Measurements from ENCODE around the gene ISG20.
A peak's percentile ranks its signal among the peaks of the same experiment; 100 is the strongest.

Gene ISG20

GRCh38 chr15:88655800-88656488 lies 17.1 kb downstream of the ISG20 start:
- no peak for DNase-seq

GRCh38 chr15:88656760-88657221 lies 18.0 kb downstream of the ISG20 start:
- DNase-seq, result no peak

GRCh38 chr15:88657326-88658069 lies 18.7 kb downstream of the ISG20 start:
- DNase-seq, result peak; percentile 42

DNA sequence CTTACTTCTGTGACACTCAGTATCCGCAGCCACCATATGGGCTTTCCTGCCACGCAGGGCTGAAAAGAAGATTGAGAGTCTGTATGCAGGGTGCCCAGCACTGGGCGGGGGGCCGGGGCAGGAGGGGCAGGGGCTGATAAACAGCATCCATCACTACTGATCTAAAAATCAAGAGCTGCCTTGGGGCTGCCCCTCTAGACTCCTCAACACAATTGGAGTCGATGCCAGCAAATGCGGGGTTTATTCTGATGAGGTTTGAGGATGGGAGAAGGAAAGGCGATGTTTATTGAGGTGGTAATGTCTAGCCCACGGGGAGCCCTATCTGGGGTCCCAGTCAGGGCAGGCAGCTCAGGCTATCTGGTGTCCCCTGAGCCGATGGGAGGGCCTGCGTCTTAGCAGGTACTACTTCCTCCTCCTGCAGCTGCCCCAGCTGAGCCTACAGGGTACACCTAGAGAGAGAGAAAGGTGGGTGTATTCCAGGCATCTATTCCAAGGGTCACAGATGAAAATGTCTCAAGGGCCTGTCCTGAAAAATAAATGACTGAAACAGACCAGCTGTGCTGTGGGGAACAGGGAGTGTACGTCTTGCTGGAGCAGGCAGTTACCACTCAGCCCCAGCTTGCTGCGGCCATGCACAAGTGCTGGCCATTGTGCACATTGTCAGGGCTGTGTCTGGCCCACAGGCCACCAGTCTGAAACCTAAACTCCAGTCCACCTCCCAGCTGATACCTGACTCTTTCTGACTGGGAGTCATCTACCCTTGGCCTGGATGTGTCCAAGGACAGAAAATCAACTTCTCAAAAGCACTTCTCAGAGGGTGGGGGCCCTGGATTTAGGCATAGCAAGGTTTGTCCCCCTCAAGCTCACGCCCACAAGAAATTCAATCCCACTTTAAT lies 19.5 kb downstream of the ISG20 start:
- no peak for DNase-seq

GRCh38 chr15:88658972-88659931 lies 20.4 kb downstream of the ISG20 start:
- DNase-seq, result no peak

DNA sequence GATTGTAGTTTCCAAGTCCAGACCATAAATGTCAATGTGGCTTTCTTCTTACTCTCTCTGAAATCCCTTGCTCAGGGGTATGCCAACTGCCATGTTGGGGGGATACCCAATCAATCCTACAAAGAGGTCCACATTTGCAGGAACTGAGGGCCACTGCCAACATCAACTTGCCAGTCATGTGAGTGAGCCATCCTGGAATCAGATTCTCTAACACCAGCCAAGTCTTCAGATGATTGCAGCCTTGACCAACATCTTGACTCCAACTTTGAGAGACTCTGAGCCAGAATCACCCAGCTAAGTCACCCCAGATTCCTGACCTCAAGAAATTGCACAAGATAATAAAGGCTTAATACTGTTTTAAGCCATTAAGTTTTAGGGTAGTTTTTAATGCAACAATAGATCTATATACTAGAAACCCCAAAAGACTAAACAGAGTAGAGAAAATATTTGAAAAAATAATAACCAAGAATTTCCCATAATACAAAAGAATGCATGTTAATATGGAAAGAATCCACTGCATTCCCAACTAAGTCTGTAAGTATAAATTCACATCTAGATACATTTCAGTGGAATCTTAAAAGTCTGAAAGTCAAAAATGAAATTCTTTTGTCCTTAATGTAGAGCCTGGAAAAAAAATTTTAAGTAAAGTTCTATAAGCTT lies 22.4 kb downstream of the ISG20 start:
- no peak for DNase-seq

DNA sequence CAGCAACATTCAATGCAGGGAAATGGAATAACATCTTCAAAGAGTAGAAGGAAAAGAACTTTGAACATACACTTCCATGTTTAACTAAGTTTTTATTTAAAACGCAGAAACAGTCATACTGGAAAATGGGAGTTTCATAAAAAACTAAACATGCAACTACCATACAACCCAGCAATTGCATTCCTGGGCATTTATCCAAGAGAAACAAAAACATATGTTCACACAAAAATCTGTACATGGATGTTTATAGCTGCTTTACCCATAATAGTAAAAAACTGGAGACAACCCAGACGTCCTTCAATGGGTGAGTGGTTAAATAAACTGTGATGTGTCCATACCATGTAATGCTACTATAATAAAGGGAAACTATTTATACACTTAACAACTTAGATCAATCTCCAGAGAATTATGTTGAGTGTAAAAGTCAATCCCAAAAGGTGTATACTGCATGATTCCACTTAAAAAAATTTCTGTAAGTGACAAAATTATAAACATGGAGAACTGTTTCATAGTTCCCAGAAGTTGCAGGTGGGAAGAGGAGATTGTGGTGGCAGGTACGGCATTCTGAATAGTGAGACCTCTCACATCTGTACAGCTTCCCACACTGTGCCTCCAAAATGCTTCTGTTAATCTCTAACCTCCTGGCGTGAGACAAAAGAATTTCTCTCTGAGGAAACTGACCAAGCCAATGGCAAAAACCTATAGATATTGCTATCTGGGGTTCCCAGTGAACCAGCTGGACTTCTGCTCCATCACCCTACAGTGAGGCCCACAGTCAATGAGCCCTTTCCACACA lies 23.1 kb downstream of the ISG20 start:
- DNase-seq, result no peak

- DNase-seq, result no peak
These were observed 24.4 kb downstream of the ISG20 start for GRCh38 chr15:88663141-88663621.

- DNase-seq, result no peak
These were observed 25.4 kb downstream of the ISG20 start for GRCh38 chr15:88664151-88664778.

DNA sequence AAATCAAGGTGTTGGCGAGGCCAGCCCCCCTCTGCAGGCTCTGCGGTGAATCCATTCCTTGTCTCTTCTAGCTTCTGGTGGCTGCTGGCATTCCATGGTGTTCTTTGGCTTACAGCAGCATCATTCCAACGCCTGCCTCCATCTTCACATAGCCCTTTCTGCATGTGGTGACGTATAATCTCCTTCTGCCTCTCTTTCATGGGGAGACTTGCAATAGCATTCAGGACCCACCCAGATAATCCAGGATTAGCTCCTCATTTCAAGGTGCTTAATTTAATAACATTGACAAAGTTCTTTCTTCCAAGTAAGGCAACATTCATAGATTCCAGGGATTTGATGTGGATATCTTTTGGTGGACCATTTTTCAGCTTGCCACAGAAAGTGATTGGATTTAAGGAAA lies 35.8 kb downstream of the ISG20 start:
- peak; percentile 6 for DNase-seq

DNA sequence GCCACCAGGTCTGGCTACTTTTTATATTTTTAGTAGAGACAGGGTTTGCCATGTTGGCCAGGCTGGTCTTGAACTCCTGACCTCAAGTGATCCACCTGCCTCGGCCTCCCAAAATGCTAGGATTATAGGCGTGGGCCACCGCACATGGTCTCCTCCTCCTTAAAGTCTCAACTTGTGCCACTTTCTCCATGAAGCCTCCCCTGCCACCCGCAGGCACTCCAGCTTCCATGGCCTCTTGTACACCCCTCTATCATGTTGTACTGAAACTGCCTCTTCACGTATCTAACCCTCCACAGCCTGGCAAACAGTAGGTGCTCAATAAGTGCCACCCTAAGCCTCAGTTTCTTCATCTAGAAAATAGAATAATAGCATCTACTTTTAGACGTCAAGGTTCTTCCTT lies 39.9 kb downstream of the ISG20 start:
- DNase-seq, result no peak

DNA sequence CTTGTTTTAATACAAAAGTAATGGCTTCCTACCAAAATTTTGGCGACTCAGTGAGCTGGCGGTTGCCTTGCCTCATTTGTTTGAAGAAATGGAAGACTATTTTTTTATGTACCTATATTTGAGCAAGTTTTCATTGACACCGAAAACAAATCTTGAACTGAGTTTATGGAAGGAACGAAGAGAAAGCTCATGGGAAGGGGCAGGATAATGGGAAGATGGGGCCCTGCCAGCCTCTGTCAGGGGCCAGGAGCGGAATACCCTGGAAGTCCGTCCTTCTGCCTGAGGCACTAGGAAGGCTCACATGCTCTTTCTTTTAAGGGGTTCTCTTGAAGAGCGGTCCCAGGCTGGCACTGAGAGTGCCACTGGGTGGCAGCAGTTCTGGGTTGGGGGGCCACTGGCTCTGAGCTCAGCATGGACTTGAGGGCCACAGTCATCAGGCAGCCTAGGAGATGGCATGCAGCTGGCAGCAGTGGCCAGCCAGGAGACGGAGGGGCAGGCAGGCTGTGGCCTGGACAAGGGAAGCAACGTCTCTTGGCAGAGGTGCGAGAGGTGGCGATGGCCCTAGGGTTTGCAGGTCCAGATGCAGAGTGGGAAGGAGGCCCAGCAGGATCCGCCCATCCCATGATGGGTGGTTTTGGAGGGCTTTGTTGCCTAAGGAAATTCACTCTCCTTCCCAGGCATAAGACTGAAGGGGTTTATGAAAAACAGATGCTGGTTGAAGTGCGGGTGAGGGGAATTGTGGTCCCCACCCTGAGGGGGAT lies 41.6 kb downstream of the ISG20 start:
- DNase-seq, result no peak

- DNase-seq, result no peak
These were observed 42.9 kb downstream of the ISG20 start for GRCh38 chr15:88681610-88682221.

DNA sequence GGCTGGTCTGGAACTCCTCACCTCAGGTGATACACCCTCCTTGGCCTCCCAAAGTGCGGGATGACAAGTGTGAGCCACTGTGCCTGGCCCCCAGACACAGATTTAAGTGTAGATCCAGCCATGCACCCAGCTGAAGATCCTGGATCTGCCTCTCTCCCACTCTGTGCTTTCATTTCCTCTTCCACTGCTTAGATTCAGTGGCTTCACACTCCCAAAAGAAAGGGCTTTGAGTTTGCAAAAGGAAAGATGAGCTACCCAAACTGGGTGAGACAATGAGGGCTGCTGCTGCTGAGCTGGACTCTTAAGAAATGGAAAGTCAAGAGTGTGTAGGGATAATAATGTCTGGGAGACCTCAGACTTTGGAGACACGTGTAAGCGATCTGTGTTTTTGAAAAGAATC lies 45.5 kb downstream of the ISG20 start:
- no peak for DNase-seq

DNA sequence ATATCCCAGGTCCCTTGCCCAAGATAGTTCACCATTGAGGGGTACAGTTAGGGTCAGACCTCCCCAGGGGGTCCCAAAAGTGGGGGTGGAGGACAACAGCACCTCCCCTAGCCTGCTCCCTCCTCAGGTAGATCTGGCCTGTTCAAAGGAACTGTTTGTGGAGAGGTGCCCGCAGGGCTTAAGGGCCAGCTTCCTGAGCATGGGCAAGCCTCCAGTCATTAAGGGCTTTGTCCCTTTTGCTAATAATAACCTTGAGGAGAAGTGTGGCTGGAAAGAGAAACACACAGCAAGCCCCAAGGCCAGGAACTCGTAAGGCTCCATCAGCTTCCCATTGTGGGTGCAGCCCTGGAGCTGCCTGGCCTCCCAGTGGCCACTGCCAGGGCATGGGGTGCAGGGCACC lies 47.4 kb downstream of the ISG20 start:
- no peak for DNase-seq

DNA sequence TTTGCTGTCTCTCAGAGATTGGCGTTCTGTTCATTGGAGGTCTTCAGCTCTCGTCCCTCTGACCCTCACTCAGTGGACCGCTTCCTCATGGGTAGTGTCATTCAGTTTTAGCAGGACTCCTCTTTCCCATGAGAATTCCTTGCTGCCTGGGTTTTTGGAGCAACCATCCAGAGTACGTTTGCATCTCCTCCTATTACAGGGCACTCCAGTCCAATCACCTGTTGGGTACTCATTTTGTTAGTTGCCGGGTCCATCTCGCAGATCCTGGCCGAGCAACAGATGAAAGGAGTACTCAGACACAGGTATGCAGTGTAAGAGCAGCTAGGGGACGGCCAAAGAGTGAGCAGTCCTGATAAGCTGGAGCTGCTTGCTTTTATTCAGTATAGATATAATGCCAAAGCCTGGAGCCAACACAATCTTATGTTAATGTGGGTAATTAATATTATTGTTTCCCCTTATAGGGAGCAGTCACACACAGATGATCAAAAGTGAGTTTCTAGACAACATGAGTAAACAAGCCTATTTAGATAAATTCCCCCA lies 49.6 kb downstream of the ISG20 start:
- no peak for DNase-seq

- DNase-seq, result no peak
These were observed 51.5 kb downstream of the ISG20 start for GRCh38 chr15:88690331-88690730.

DNA sequence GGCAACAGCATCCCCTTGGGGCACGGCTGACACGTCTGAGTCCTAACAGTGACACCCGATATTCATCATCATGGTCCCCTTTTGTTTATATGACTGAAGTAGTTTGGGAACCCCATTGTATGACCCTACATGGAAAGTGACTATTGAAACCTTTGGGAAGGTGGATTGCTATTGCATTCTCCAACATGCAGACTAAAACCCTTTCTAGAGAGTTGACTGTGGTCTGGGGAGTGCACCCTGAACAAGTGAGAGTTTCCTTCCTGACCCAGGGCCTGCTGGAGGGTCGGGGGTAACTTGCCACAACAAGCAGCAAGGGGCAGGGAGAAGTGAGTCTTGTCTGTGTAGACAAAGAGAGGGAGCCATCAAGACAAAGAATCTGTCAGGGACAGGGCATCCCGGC lies 54.4 kb downstream of the ISG20 start:
- DNase-seq, result no peak

GRCh38 chr15:88695101-88695500 lies 56.3 kb downstream of the ISG20 start:
- DNase-seq, result no peak

All from NCI-H524 treated with DMSO at 0.1 percent for 48 hours (cell line).